NT2/D1 (cell line): ENCODE results near the gene DCC.

Experiments used
- SUZ12 ChIP-seq: IDR thresholded peaks from 2 replicates; pipeline ENCODE4 v1.6.1; 2011; ENCODE audit not compliant: insufficient read length, insufficient read depth; ENCODE audit errors: extremely low read depth
- YY1 ChIP-seq: IDR thresholded peaks from 2 replicates; pipeline ENCODE4 v1.6.1; 2011; ENCODE audit not compliant: insufficient read length, insufficient read depth
- ZNF274 ChIP-seq: IDR thresholded peaks from 2 replicates; pipeline ENCODE4 v1.6.1; 2011; ENCODE audit warnings: mild to moderate bottlenecking, low read depth, low read length

DNA sequence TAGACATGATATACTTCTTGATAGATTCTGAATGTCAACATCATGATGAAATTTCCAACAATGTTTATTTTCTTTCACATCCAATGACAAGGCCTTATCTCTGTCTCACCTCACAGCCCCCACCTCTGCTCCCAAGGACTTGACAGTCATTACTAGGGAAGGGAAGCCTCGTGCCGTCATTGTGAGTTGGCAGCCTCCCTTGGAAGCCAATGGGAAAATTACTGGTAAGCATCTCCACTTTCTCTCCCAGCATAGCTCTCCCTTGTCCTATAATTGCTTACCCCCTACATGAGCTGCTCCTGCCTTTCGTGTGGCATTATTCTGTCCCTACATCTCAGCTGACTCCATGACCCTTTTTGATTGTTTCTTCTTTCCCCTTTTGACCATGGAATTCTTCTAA lies 1062.7 kb downstream of the DCC start:
- TF ChIP-seq YY1: no peak
- no peak for TF ChIP-seq ZNF274
- no peak for TF ChIP-seq SUZ12
